Measurements from ENCODE around the gene CPSF3. TPM values are rescaled to one million over a fixed set of nuclear protein-coding genes. Genes with fewer than 3 reads are reported as not detected.
A peak's percentile ranks its signal among the peaks of the same experiment; 100 is the strongest.

Gene CPSF3
- total RNA-seq, 1 experiment from 2014 or later: 95.5 TPM

- Histone ChIP-seq H4K91ac (ENCODE audit: insufficient read length, low read depth, low read length) (no peak overlapping the region), H3K27ac (ENCODE audit: insufficient read length, low read depth, low read length) (no peak overlapping the region), H4K5ac (ENCODE audit: insufficient read length, low read depth, low read length) (no peak overlapping the region), H3K14ac (ENCODE audit: insufficient read depth, low read length) (no peak overlapping the region), H3K56ac (ENCODE audit: insufficient read length, low read depth, low read length) (no peak overlapping the region), H4K20me1 (ENCODE audit: control insufficient read depth, insufficient read depth, insufficient read length) (no peaks in the 10 kb centered on the region), H3K27me3 (ENCODE audit: insufficient read depth, low read length) (no peaks in the 10 kb centered on the region), H2AFZ (ENCODE audit: low read length) (no peak overlapping the region), H3K79me2 (ENCODE audit: insufficient read depth, low read length) (peaks cover 2% of the 10 kb centered on the region; the same call in 1 of the 2 replicates), H3K23me2 (ENCODE audit: insufficient read length, low read depth, low read length, poor library complexity, severe bottlenecking) (peaks cover 13% of the 10 kb centered on the region), H4K8ac (replicated peaks; ENCODE audit: insufficient read length, low read depth, low read length) (no peak overlapping the region), H3K18ac (ENCODE audit: insufficient read length, low read depth, low read length) (no peak overlapping the region), H2BK20ac (ENCODE audit: low read depth, low read length, poor library complexity, severe bottlenecking) (no peak overlapping the region), H3K4me1 (ENCODE audit: insufficient read depth, low read length) (no peaks in the 10 kb centered on the region), H2BK5ac (ENCODE audit: insufficient read length, low read length) (no peak overlapping the region), H3K79me1 (ENCODE audit: insufficient read depth, low read depth, low read length, poor library complexity, severe bottlenecking) (no peaks in the 10 kb centered on the region), H2BK120ac (ENCODE audit: low read depth, low read length, poor library complexity, severe bottlenecking) (no peak overlapping the region), H3K4me2 (ENCODE audit: insufficient read depth, insufficient read length, low read length) (peak overlapping the region; percentile 93), H3K23ac (ENCODE audit: insufficient read length, low read depth, low read length) (no peak overlapping the region), H3T11ph (ENCODE audit: low read length) (no peak overlapping the region), H2BK15ac (ENCODE audit: low read depth, low read length) (no peak overlapping the region), H3K9ac (ENCODE audit: extremely low read depth, insufficient read length, low read length) (peak overlapping the region; percentile 50), H2AK5ac (ENCODE audit: insufficient read length, low read length) (no peak overlapping the region), H3K4ac (ENCODE audit: low read depth, low read length) (no peak overlapping the region), H3K9me3 (ENCODE audit: control insufficient read depth, low read depth, low read length) (no peaks in the 10 kb centered on the region), H2BK12ac (ENCODE audit: insufficient read length, low read depth, low read length) (no peak overlapping the region)
- peak; percentile 65 for DNase-seq
- Mint-ChIP-seq H3K27ac (no peak overlapping the region), H3K9me3 (no peaks in the 10 kb centered on the region), H3K27me3 (ENCODE audit: low read depth) (peaks cover 10% of the 10 kb centered on the region), H3K4me1 (peaks cover 9 to 11% of the 10 kb centered on the region in 2 experiments), H3K36me3 (ENCODE audit: insufficient read depth in 1 of 3, low read depth in 3 of 3) (no peaks in the 10 kb centered on the region; a peak in 1 of 7 replicates), H3K4me3 (peak overlapping the region in 1 of 2 experiments; percentile 91; a peak in 3 of 5 replicates)
- WGBS (ENCODE audit: extremely low coverage, insufficient read length, low lambda C conversion rate): no CpG with 5 or more reads among the region's 42 CpGs
- TF ChIP-seq CTCF (conservative IDR thresholded peaks at IDR 0.05): no peak
These were observed 944 bp upstream of the CPSF3 start for GRCh38 chr2:9422321-9423099.
